Endodermal cell (in vitro differentiated cells): ENCODE results near the gene AKTIP. TPM values are rescaled to one million over a fixed set of nuclear protein-coding genes. Genes with fewer than 3 reads are reported as not detected.
"Not testable (repeated sequence)": the region's sequence is repeated elsewhere in the genome, so short reads cannot be mapped to it uniquely, and the experiment has no call there.

Experiments
- DNase-seq: peaks from one replicate; pipeline ENCODE4 v3.0.0-alpha.2; 2017
- H3K27ac ChIP-seq: 2 replicates; pipeline ENCODE4 v1.5.1; 2013; ENCODE audit warnings: mild to moderate bottlenecking, low read depth, low read length, moderate library complexity
- H3K27me3 ChIP-seq: 2 replicates; pipeline ENCODE4 v1.6.1; 2013; ENCODE audit warnings: mild to moderate bottlenecking, low read length, moderate library complexity; ENCODE audit not compliant: insufficient read depth, control insufficient read depth, poor library complexity, severe bottlenecking
- H3K36me3 ChIP-seq: 2 replicates; pipeline ENCODE4 v1.7.0; 2013; ENCODE audit warnings: mild to moderate bottlenecking, low read length, moderate library complexity; ENCODE audit not compliant: control insufficient read depth, insufficient read depth
- H3K4me1 ChIP-seq: one replicate; pipeline ENCODE4 v1.7.0; 2013; ENCODE audit warnings: low read length; ENCODE audit not compliant: control insufficient read depth, insufficient read depth
- H3K4me3 ChIP-seq: 2 replicates; pipeline ENCODE4 v1.5.1; 2013; ENCODE audit warnings: mild to moderate bottlenecking, low read length, moderate library complexity
- H3K9ac ChIP-seq: 2 replicates; pipeline ENCODE4 v1.6.1; 2013; ENCODE audit warnings: mild to moderate bottlenecking, low read length, moderate library complexity; ENCODE audit not compliant: poor library complexity, severe bottlenecking; ENCODE audit errors: extremely low read depth
- H3K9me3 ChIP-seq: 2 replicates; pipeline ENCODE4 v1.6.1; 2013; ENCODE audit warnings: mild to moderate bottlenecking, low read length, moderate library complexity; ENCODE audit not compliant: control insufficient read depth
- H3K27ac Mint-ChIP-seq: 2 replicates; pipeline ENCODE4 v1.8.0; 2020; ENCODE audit warnings: mixed read lengths
- H3K27me3 Mint-ChIP-seq: 2 replicates; pipeline ENCODE4 v1.8.0; 2021; ENCODE audit warnings: mild to moderate bottlenecking, mixed read lengths; ENCODE audit not compliant: insufficient read depth
- H3K36me3 Mint-ChIP-seq: 2 replicates; pipeline ENCODE4 v1.8.0; 2020; ENCODE audit warnings: low read depth, mixed read lengths
- H3K4me1 Mint-ChIP-seq: 2 replicates; pipeline ENCODE4 v1.8.0; 2020; ENCODE audit warnings: mixed read lengths
- H3K4me3 Mint-ChIP-seq: 2 replicates; pipeline ENCODE4 v1.8.0; 2020; ENCODE audit warnings: mild to moderate bottlenecking, moderate library complexity, mixed read lengths
- H3K9me3 Mint-ChIP-seq: 2 replicates; pipeline ENCODE4 v1.8.0; 2020; ENCODE audit warnings: mild to moderate bottlenecking, mixed read lengths
- WGBS, 2 experiments: methylation state at CpG; one replicate each; pipeline versions ENCODE4 v1.1.5 to v1.1.7; 2013; ENCODE audit warnings: missing lambda C conversion rate in 2 of 2, mixed read lengths in 1 of 2; ENCODE audit not compliant: insufficient coverage in 1 of 2, insufficient read length in 1 of 2; 5-methylcytosine and 5-hydroxymethylcytosine counted together
- total RNA-seq, 2 donors: library from RNA; stranded (reverse); fragmentation: NEBNext Ultra II Directional in 1 of 2; extraction: Animal tissue kit (Norgen Biotek cat#: 25700) in 1 of 2; gene quantifications; 2 replicates in 1 of 2; 3 replicates in 1 of 2; pipeline ENCODE4 v1.2.1, GENCODE V29; 2021
- TF ChIP-seq, protein P1 (sequence below): fragments of 200-600 bp; sonication (generic); conservative IDR thresholded peaks from 2 replicates; pipeline ENCODE4 v1.5.0; 2021; ENCODE audit warnings: antibody characterized with exemption, mild to moderate bottlenecking

AKTIP gene
- total RNA-seq, 2 donors from 2014 or later = 18.3 to 21.3 TPM

DNA sequence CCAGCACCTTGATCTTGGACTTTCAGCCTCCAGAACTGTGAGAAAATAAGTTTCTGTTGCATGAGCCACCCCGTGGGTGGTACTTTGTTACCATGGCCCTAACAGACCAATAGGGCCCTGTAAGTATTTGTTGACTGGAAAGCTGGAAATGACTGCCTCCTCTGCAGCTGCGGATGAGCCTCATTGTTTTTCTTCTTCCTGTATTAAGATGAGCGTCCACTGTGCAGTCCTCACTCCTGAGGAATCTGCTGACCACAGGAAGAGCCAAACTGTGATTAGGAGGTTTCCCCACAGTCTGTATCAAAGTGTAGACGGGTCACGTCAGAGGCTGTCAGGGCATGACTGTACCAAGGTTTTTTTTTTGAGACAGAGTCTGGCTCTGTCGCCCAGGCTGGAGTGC, 12.2 kb upstream of the AKTIP start:
- H3K4me1 Mint-ChIP-seq = peaks cover 15% of the 10 kb centered on the region
- DNase-seq = no peak
- Histone ChIP-seq H3K4me3 (no peak overlapping the region), H3K9ac (no peak overlapping the region), H3K9me3 (peaks cover 20% of the 10 kb centered on the region), H3K27me3 (no peaks in the 10 kb centered on the region), H3K27ac (no peak overlapping the region), H3K4me1 (peaks cover 5% of the 10 kb centered on the region), H3K36me3 (no peaks in the 10 kb centered on the region)
- H3K27ac Mint-ChIP-seq = no peak overlapping the region
- 94 to 96% methylated on average over 6 of the region's 6 CpGs for WGBS, 2 experiments
- peaks cover 4% of the 10 kb centered on the region for H3K27me3 Mint-ChIP-seq
- no peak overlapping the region for H3K4me3 Mint-ChIP-seq
- TF ChIP-seq, protein P1, sequence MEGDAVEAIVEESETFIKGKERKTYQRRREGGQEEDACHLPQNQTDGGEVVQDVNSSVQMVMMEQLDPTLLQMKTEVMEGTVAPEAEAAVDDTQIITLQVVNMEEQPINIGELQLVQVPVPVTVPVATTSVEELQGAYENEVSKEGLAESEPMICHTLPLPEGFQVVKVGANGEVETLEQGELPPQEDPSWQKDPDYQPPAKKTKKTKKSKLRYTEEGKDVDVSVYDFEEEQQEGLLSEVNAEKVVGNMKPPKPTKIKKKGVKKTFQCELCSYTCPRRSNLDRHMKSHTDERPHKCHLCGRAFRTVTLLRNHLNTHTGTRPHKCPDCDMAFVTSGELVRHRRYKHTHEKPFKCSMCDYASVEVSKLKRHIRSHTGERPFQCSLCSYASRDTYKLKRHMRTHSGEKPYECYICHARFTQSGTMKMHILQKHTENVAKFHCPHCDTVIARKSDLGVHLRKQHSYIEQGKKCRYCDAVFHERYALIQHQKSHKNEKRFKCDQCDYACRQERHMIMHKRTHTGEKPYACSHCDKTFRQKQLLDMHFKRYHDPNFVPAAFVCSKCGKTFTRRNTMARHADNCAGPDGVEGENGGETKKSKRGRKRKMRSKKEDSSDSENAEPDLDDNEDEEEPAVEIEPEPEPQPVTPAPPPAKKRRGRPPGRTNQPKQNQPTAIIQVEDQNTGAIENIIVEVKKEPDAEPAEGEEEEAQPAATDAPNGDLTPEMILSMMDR = no peak
- peaks cover 39% of the 10 kb centered on the region for H3K9me3 Mint-ChIP-seq
- H3K36me3 Mint-ChIP-seq = peaks cover 7% of the 10 kb centered on the region

DNA sequence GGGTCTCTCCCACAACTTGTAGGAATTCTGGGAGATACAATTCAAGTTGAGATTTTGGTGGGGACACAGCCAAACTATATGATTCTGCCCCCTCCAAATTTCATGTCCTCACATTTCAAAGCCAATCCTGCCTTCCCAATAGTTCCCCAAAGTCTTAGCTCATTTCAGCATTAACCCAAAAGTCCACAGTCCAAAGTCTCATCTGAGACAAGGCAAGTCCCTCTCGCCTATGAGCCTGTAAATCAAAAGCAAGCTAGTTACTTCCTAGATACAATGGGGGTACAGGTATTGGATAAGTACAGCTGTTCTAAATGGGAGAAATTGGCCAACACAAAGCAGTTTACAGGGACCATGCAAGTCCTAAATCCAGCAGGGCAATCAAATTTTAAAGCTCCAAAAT, 9.8 kb upstream of the AKTIP start:
- H3K36me3 ChIP-seq, DNase-seq, H3K27me3 ChIP-seq, H3K27ac ChIP-seq, H3K4me1 ChIP-seq, H3K27me3 Mint-ChIP-seq, H3K27ac Mint-ChIP-seq, H3K9ac ChIP-seq, H3K36me3 Mint-ChIP-seq, H3K4me3 ChIP-seq, H3K4me3 Mint-ChIP-seq: not testable (repeated sequence)
- H3K4me1 Mint-ChIP-seq = peaks cover 22% of the 10 kb centered on the region
- WGBS, 2 experiments = 100% methylated on average over 1 of the region's 1 CpG; no CpG with 5 or more reads in 1 of the 2 experiments
- H3K9me3 ChIP-seq = peaks cover 20% of the 10 kb centered on the region
- peaks cover 39% of the 10 kb centered on the region for H3K9me3 Mint-ChIP-seq

GRCh38 chr16:53511403-53512280, 8.6 kb upstream of the AKTIP start:
- H3K9ac ChIP-seq = no peak overlapping the region
- H3K9me3 Mint-ChIP-seq = peaks cover 39% of the 10 kb centered on the region
- DNase-seq = peak; percentile 74
- H3K36me3 ChIP-seq = no peaks in the 10 kb centered on the region
- H3K4me1 ChIP-seq = peaks cover 5% of the 10 kb centered on the region
- H3K4me3 Mint-ChIP-seq = no peak overlapping the region
- TF ChIP-seq, protein P1 = no peak
- peaks cover 20% of the 10 kb centered on the region for H3K9me3 ChIP-seq
- no peaks in the 10 kb centered on the region for H3K27me3 ChIP-seq
- H3K4me3 ChIP-seq = peak overlapping the region; percentile 12
- H3K36me3 Mint-ChIP-seq = peaks cover 7% of the 10 kb centered on the region
- no peak overlapping the region for H3K27ac ChIP-seq
- 89 to 92% methylated on average over 4 to 12 of the region's 12 CpGs for WGBS, 2 experiments
- H3K27me3 Mint-ChIP-seq = peaks cover 4% of the 10 kb centered on the region
- H3K4me1 Mint-ChIP-seq = peaks cover 22% of the 10 kb centered on the region
- H3K27ac Mint-ChIP-seq = peak overlapping the region; percentile 89
